GM18508 (cell line): ENCODE results near the gene PLEKHA5.

Source experiments
- ATAC-seq: cut with Tn5 transposase; IDR thresholded peaks from one replicate; pipeline ENCODE4 v1.9.1; 2021; ENCODE audit warnings: moderate number of reproducible peaks; ENCODE audit not compliant: insufficient read depth, unreplicated experiment

The PLEKHA5 gene

GRCh38 chr12:19196959-19197630 lies 67.6 kb downstream of the PLEKHA5 start:
- ATAC-seq = no peak

- ATAC-seq = no peak
Observed at GRCh38 chr12:19198272-19198671, 68.7 kb downstream of the PLEKHA5 start.

- no peak for ATAC-seq
Observed at GRCh38 chr12:19199332-19199731, 69.8 kb downstream of the PLEKHA5 start.

GRCh38 chr12:19200261-19200660 lies 70.7 kb downstream of the PLEKHA5 start:
- no peak for ATAC-seq

GRCh38 chr12:19201661-19202060 lies 72.1 kb downstream of the PLEKHA5 start:
- no peak for ATAC-seq

GRCh38 chr12:19203013-19203412 lies 73.5 kb downstream of the PLEKHA5 start:
- no peak for ATAC-seq

GRCh38 chr12:19203539-19204506 lies 74.3 kb downstream of the PLEKHA5 start:
- ATAC-seq = no peak

- ATAC-seq = no peak
Observed at GRCh38 chr12:19205120-19205519, 75.6 kb downstream of the PLEKHA5 start.

- no peak for ATAC-seq
Observed at GRCh38 chr12:19206493-19207077, 77.1 kb downstream of the PLEKHA5 start.

GRCh38 chr12:19208456-19208855 lies 78.9 kb downstream of the PLEKHA5 start:
- ATAC-seq = no peak

GRCh38 chr12:19209661-19210060 lies 80.1 kb downstream of the PLEKHA5 start:
- no peak for ATAC-seq

GRCh38 chr12:19211802-19212201 lies 82.3 kb downstream of the PLEKHA5 start:
- ATAC-seq = no peak

- ATAC-seq = no peak
Observed at GRCh38 chr12:19212245-19212644, 82.7 kb downstream of the PLEKHA5 start.

- ATAC-seq = no peak
Observed at GRCh38 chr12:19214020-19214419, 84.5 kb downstream of the PLEKHA5 start.

GRCh38 chr12:19215115-19215514 lies 85.6 kb downstream of the PLEKHA5 start:
- ATAC-seq = no peak

- ATAC-seq = no peak
Observed at GRCh38 chr12:19217446-19217845, 87.9 kb downstream of the PLEKHA5 start.

- no peak for ATAC-seq
Observed at GRCh38 chr12:19220205-19220604, 90.7 kb downstream of the PLEKHA5 start.

- ATAC-seq = no peak
Observed at GRCh38 chr12:19220852-19221466, 91.4 kb downstream of the PLEKHA5 start.

GRCh38 chr12:19222558-19222957 lies 93.0 kb downstream of the PLEKHA5 start:
- no peak for ATAC-seq

- ATAC-seq = no peak
Observed at GRCh38 chr12:19223018-19223417, 93.5 kb downstream of the PLEKHA5 start.

GRCh38 chr12:19223695-19224094 lies 94.2 kb downstream of the PLEKHA5 start:
- no peak for ATAC-seq
